Measurements from ENCODE around the gene CYS1.
"Not testable (repeated sequence)": the region's sequence is repeated elsewhere in the genome, so short reads cannot be mapped to it uniquely, and the experiment has no call there.

Gene CYS1

DNA sequence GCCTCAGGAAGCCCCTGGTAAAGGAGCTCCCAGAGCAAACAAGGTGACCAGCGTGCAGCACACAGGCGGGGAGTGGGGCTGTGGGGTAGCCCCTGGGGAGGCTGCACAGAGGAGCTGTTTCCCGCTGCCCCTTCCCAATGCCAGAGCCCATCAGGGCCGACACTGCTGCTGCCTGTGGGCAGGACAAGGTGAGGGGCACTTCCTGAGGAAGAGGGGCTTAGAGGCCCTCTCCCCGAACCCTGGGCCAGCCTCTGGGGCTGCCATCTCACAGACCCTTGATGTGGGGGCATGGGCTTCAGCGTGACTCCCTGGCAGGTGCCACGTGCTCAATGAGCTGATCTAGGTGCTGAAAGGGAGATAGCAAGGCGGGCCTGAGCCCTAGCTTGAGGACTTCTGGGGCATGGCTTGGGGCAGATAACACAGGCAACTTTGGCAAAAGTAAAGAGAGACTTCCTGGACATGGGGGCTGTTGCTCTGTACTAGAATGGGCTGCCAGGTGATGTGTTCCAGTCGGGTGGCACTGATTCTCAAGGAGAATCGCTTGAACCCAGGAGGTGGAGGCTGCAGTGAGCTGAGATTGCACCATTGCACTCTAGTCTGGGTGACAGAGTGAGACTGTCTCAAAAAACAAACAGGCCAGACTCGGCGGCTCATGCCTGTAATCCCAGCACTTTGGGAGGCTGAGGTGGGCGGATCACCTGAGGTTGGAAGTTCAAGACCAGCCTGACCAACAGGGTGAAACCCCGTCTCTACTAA lies 46.8 kb downstream of the CYS1 start:
- in situ Hi-C loops (cut with HindIII; ENCODE audit: low sequenced_read_pairs): no loop called here

DNA sequence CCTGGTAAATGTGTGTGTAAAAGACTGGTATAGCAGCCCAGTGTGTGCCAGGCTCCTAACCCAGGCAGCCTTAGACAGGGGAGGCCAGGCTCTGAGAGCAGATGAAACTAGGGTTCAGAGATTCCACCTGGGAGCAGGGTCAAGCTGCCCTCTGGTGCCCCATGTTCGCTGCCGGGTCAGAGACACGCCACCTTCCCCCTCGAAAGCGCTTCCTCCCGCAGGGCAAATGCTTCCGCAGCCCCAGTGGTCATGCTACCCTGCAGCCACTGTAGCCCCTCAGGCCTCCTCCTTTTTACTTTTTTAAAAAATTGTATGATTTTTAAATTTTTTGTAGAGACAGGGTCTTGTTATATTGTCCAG lies 47.5 kb downstream of the CYS1 start:
- in situ Hi-C loops (cut with HindIII; ENCODE audit: low sequenced_read_pairs): no loop called here

- in situ Hi-C loops (cut with HindIII; ENCODE audit: low sequenced_read_pairs): no loop called here
Observed at GRCh38 chr2:10031886-10032745, 48.1 kb downstream of the CYS1 start.

DNA sequence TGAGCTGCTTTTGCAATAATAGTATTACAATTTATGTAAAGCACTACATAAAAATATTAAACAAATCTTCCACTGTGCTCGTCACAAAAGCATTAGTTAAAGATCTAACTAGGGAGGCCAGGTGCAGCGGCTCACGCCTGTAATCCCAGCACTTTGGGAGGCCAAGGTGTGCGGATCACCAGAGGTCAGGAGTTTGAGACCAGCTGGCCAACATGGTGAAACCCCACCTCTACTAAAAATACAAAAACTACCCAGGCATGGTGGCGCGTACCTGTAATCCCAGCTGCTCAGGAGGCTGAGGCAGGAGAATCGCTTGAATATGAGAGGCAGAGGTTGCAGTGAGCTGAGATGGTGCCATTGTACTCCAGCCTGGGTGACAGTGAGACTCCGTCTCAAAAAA lies 49.4 kb downstream of the CYS1 start:
- in situ Hi-C loops (cut with HindIII; ENCODE audit: low sequenced_read_pairs): not testable (repeated sequence)

DNA sequence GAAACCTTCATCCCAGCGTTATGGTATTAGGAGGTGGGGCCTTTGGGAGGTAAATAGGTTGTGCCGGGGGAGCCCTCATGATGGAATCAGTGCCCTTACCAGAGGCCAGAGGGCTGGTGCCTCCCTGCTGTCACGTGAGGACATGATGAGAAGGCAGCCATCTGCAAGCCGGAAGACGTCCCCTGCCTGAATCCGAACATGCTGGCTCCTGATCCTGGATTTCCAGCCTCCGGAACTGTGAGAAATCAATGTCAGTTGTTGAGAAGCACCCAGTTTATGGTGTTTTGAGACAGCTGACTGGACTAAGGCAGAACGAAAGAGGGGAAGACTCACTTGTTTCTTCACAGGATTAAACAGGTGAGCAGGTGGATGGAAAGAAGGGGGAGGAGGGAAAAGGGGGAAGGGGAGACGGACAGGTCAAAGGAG lies 49.9 kb downstream of the CYS1 start:
- in situ Hi-C loops (cut with HindIII; ENCODE audit: low sequenced_read_pairs): no loop called here

GRCh38 chr2:10029875-10030223 lies 50.4 kb downstream of the CYS1 start:
- in situ Hi-C loops (cut with HindIII; ENCODE audit: low sequenced_read_pairs): no loop called here

DNA sequence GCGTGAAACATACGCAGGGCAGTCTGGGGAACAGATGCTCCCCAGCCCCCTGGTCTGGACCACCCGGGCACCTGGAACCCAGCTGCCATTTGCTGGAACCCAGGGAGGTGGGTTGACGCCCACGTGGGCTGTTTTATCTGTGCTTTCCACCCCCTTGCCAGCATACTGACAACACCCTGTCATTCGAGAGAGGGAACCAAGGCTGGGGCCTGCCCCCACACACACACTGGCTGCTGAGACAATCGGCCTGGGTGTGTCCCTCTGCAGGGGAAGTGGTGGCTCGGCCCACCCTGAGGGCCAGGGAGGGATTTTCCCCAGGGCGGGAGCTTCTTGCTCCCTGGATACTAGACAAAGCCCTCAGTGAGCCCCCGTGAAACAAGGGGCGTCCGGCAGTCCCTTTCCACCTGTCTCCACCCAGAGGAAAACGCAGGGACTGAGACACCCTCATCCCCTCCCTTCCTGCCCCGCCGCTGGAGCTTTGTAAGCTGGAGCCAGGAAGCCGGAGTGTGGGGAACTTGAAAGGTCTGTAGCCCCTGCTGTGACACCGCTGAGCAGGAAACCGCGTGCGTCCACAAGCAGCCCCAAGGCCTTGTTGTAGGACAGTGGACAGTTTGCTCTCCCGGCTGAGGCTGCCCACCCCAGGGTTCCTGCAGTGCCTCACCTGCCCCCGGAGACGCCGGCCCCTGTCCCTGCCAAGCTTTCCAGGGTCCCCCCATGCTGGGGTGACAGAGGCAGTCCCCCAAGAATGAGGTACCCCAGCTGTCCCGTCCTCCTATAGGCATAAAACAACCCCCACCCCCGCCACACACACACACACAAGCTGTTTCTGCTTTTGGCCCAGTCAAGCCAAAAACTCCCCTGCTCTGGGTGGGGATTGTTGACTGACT lies 51.0 kb downstream of the CYS1 start:
- in situ Hi-C loops (cut with HindIII; ENCODE audit: low sequenced_read_pairs): no loop called here

DNA sequence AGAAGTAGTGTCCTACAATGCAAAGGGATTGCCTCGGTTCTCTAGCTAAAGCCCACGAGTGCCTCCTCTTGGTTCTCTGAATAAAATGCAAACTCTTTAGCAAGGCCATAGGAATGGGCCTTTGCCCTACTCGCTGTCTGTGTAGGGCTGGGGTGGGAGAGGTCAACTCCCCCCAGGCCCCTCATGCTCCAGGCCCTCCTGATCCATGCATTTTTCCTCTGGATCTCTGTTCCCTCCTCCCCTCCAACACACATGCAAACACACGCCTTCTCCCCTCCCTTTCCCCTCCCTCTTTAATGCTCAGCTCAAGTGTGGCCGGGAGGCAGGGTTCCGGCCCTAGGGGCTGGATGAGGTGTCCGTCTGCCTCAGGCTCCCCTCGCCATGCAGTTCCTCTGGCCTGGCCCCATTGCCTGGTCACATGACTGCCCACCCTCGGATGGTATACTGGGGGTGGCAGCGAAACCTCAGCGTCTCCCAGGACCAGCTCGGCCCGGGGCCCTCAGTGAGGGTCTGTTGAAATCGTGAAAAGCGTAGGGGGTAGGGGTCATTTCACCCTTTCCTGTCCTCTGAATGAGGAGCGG lies 51.7 kb downstream of the CYS1 start:
- in situ Hi-C loops (cut with HindIII; ENCODE audit: low sequenced_read_pairs): no loop called here

- in situ Hi-C loops (cut with HindIII; ENCODE audit: low sequenced_read_pairs): no loop called here
Observed at GRCh38 chr2:10027660-10028330, 52.4 kb downstream of the CYS1 start.

DNA sequence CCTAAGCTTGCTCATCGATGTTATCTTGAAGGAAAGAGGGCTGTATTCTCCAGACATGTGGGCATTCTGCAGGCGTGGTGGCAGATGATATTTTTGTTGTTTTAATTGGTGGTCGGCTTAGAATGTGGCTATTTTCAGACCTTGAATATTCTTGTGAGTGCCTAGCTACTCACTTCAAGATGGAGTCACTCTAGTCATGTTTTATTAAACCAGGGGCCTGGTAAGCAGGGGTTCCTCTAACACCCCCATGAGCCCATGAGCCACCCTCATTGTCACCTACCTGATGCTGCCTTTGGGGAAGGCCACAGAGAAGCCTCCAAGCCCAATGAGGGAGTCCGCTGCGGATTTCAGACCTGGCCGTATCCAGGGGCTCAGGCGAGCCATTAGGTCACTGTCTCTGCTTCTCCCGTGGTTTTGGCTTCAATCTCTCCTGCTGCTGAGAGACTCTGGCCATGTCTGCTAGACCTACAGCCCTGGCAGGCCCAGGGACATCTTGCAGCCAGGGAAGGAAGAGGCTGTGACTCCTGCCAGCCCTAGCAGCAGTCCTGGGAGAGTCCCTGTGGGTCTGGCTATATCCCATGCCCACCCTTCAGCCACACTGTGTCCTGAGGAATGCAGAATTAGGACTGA lies 53.2 kb downstream of the CYS1 start:
- in situ Hi-C loops (cut with HindIII; ENCODE audit: low sequenced_read_pairs): no loop called here

GRCh38 chr2:10022966-10023662 lies 57.1 kb downstream of the CYS1 start:
- in situ Hi-C loops (cut with HindIII; ENCODE audit: low sequenced_read_pairs): no loop called here

GRCh38 chr2:10022445-10022844 lies 57.8 kb downstream of the CYS1 start:
- in situ Hi-C loops (cut with HindIII; ENCODE audit: low sequenced_read_pairs): no loop called here

DNA sequence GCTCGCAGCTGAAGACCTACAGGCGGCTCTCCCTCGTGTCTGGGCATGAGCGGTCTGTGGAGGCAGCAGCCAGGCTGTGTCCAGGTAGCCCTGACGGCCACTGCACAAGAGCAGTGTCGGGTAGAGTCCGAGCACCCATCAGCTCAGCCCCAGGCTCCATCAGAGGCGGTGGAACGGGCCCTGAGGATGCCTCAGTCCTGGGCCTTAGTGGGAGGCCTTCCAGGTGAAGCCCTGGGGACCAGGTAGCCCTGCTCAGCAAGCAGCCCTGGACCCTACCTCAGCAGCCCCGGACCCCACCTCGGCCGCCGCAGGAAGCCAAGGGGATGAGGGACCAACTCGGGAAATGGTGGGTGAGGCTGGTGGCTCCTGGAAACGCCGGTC lies 58.2 kb downstream of the CYS1 start:
- in situ Hi-C loops (cut with HindIII; ENCODE audit: low sequenced_read_pairs): no loop called here

GRCh38 chr2:10019602-10020400 lies 60.4 kb downstream of the CYS1 start:
- in situ Hi-C loops (cut with HindIII; ENCODE audit: low sequenced_read_pairs): no loop called here

DNA sequence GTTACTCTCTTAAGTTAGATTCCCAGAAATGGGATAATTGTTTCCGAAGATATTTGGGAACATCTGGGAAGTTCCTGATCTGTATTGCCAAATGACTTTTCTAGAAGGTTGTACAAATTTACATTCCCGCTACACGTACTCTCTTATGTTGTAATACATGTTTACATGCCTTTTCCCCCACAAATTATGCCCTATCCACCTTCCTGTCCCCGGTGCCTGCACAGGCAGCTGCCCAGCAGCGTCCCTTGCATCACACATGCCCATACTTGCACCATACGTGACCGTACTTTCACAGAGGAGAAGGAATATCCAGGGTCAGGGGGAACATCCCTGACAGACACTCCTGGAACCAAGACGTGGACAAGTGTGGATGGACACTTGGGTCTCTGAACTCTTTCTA lies 61.0 kb downstream of the CYS1 start:
- in situ Hi-C loops (cut with HindIII; ENCODE audit: low sequenced_read_pairs): no loop called here

DNA sequence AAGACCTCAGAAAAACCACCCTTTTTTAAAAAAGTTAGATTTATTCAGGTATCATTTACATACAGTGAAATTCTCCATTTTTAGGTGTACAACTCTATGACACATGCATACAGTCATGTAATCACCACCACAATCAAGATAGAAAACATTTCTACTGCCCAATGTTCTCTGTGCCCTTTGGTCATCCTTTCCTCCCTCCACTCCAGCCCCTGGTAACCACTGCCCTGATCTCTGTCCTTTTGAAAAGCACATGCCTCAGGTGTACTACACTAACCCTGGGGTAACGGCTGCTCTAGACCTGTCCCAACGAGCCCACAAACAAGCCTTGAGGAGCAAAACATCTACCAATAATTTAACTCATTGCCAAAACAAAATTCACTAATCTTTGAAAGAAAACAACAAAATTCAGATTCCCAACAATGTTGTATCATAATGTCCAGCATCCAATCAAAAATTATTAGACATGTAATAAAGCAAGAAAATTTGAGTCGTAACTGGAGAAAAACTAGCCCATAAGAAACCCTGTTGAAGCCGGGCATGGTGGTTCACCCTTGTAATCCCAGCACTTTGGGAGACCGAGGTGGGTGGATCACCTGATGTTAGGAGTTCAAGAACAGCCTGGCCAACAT lies 62.8 kb downstream of the CYS1 start:
- in situ Hi-C loops (cut with HindIII; ENCODE audit: low sequenced_read_pairs): no loop called here

- in situ Hi-C loops (cut with HindIII; ENCODE audit: low sequenced_read_pairs): no loop called here
Observed at GRCh38 chr2:10016802-10017258, 63.4 kb downstream of the CYS1 start.
